HAP-1 (cell line): Measurements from ENCODE around the gene APOL6.
A peak's percentile ranks its signal among the peaks of the same experiment; 100 is the strongest.
"Not testable (repeated sequence)": the region's sequence is repeated elsewhere in the genome, so short reads cannot be mapped to it uniquely, and the experiment has no call there.

ENCODE experiments used
- DNase-seq, 2 experiments: peaks; one replicate each; pipeline ENCODE4 v3.0.0-alpha.2; 2016 to 2020; ENCODE audit warnings: low spot score in 2 of 2
- H3K27me3 ChIP-seq: fragments of 250-450 bp; sonication (Bioruptor Pico); 2 replicates; pipeline ENCODE4 v1.5.1; 2020; ENCODE audit warnings: low read depth, mild to moderate bottlenecking, moderate library complexity
- H3K36me3 ChIP-seq: fragments of 250-450 bp; sonication (Bioruptor Pico); replicated peaks from 2 replicates; pipeline ENCODE4 v1.5.1; 2020; ENCODE audit warnings: mild to moderate bottlenecking
- H3K4me1 ChIP-seq: fragments of 250-450 bp; sonication (Bioruptor Pico); 2 replicates; pipeline ENCODE4 v1.5.1; 2020; ENCODE audit warnings: mild to moderate bottlenecking
- H3K4me3 ChIP-seq: fragments of 250-450 bp; sonication (Bioruptor Pico); 2 replicates; pipeline ENCODE4 v1.5.1; 2020; ENCODE audit warnings: mild to moderate bottlenecking, moderate library complexity
- H3K9me3 ChIP-seq: fragments of 250-450 bp; sonication (Bioruptor Pico); 2 replicates; pipeline ENCODE4 v1.5.1; 2020; ENCODE audit warnings: mild to moderate bottlenecking, moderate library complexity
- in situ Hi-C: fragments of 300-500 bp; cut with MboI; formaldehyde crosslinking; loops from 3 replicates; pipeline ENCODE4 v1.14.3; 2020; ENCODE audit warnings: low sequenced_read_pairs, inconsistent platforms, mixed read lengths

APOL6 gene

GRCh38 chr22:35657571-35658312, 9.5 kb downstream of the APOL6 start:
- Histone ChIP-seq H3K4me3 (no peak overlapping the region), H3K4me1 (peaks cover 4% of the 10 kb centered on the region; the same call in 1 of the 2 replicates), H3K9me3 (no peaks in the 10 kb centered on the region), H3K36me3 (no peaks in the 10 kb centered on the region), H3K27me3 (no peaks in the 10 kb centered on the region)
- no peak for DNase-seq
- in situ Hi-C loops, result no loop called here

GRCh38 chr22:35660291-35661127, 12.3 kb downstream of the APOL6 start:
- no peaks in the 10 kb centered on the region for H3K27me3 ChIP-seq
- peaks cover 7% of the 10 kb centered on the region for H3K9me3 ChIP-seq
- in situ Hi-C loops, result no loop called here
- DNase-seq, result peak; percentile 20 to 35
- H3K36me3 ChIP-seq, result no peaks in the 10 kb centered on the region
- no peak overlapping the region for H3K4me3 ChIP-seq
- peaks cover 6% of the 10 kb centered on the region for H3K4me1 ChIP-seq

GRCh38 chr22:35661464-35661863, 13.2 kb downstream of the APOL6 start:
- DNase-seq, result no peak
- peaks cover 7% of the 10 kb centered on the region for H3K9me3 ChIP-seq
- no peak overlapping the region for H3K4me3 ChIP-seq
- H3K36me3 ChIP-seq, result no peaks in the 10 kb centered on the region
- in situ Hi-C loops, result no loop called here
- peaks cover 6% of the 10 kb centered on the region for H3K4me1 ChIP-seq
- no peaks in the 10 kb centered on the region for H3K27me3 ChIP-seq

- Histone ChIP-seq H3K27me3 (no peaks in the 10 kb centered on the region), H3K4me3 (no peak overlapping the region), H3K9me3 (peaks cover 9% of the 10 kb centered on the region), H3K36me3 (no peaks in the 10 kb centered on the region), H3K4me1 (peaks cover 6% of the 10 kb centered on the region)
- no peak for DNase-seq
- in situ Hi-C loops, result no loop called here
Measured at GRCh38 chr22:35662914-35663313, 14.7 kb downstream of the APOL6 start.

- in situ Hi-C loops, result no loop called here
- Histone ChIP-seq H3K36me3 (no peaks in the 10 kb centered on the region), H3K4me3 (no peak overlapping the region), H3K27me3 (no peaks in the 10 kb centered on the region), H3K4me1 (peaks cover 6% of the 10 kb centered on the region), H3K9me3 (peaks cover 9% of the 10 kb centered on the region)
- DNase-seq, result no peak
Measured at GRCh38 chr22:35663371-35663770, 15.1 kb downstream of the APOL6 start.

GRCh38 chr22:35664955-35665587, 16.8 kb downstream of the APOL6 start:
- no peaks in the 10 kb centered on the region for H3K27me3 ChIP-seq
- in situ Hi-C loops, result no loop called here
- DNase-seq, result no peak
- H3K36me3 ChIP-seq, result no peaks in the 10 kb centered on the region
- H3K4me3 ChIP-seq, result no peak overlapping the region
- H3K9me3 ChIP-seq, result peaks cover 9% of the 10 kb centered on the region
- peaks cover 6% of the 10 kb centered on the region for H3K4me1 ChIP-seq

GRCh38 chr22:35666699-35667098, 18.5 kb downstream of the APOL6 start:
- H3K4me1 ChIP-seq, in situ Hi-C loops, H3K27me3 ChIP-seq, H3K36me3 ChIP-seq, DNase-seq, H3K9me3 ChIP-seq, H3K4me3 ChIP-seq: not testable (repeated sequence)

- Histone ChIP-seq H3K4me3 (no peak overlapping the region), H3K4me1 (no peaks in the 10 kb centered on the region), H3K36me3 (no peaks in the 10 kb centered on the region), H3K27me3 (peaks cover 16% of the 10 kb centered on the region), H3K9me3 (peaks cover 2% of the 10 kb centered on the region; the same call in 1 of the 2 replicates)
- in situ Hi-C loops, result no loop called here
- no peak for DNase-seq
Measured at GRCh38 chr22:35674335-35674734, 26.1 kb downstream of the APOL6 start.

GRCh38 chr22:35676065-35676464, 27.8 kb downstream of the APOL6 start:
- H3K36me3 ChIP-seq, in situ Hi-C loops, DNase-seq, H3K4me1 ChIP-seq, H3K4me3 ChIP-seq, H3K9me3 ChIP-seq: not testable (repeated sequence)
- H3K27me3 ChIP-seq, result peaks cover 16% of the 10 kb centered on the region

GRCh38 chr22:35677460-35678187, 29.4 kb downstream of the APOL6 start:
- Histone ChIP-seq H3K36me3 (no peaks in the 10 kb centered on the region), H3K9me3 (peaks cover 6% of the 10 kb centered on the region; the same call in 1 of the 2 replicates), H3K27me3 (peaks cover 10% of the 10 kb centered on the region; the same call in 1 of the 2 replicates), H3K4me1 (no peaks in the 10 kb centered on the region), H3K4me3 (no peak overlapping the region)
- no peak for DNase-seq
- in situ Hi-C loops, result no loop called here

- no peak for DNase-seq
- no peaks in the 10 kb centered on the region for H3K36me3 ChIP-seq
- no peak overlapping the region for H3K4me3 ChIP-seq
- 0 out of 2 replicates have a peak, but pooled peaks cover 5% of the 10 kb centered on the region for H3K27me3 ChIP-seq
- H3K4me1 ChIP-seq, result no peaks in the 10 kb centered on the region
- in situ Hi-C loops, result no loop called here
- peaks cover 6% of the 10 kb centered on the region; the same call in 1 of the 2 replicates for H3K9me3 ChIP-seq
Measured at GRCh38 chr22:35678836-35679235, 30.6 kb downstream of the APOL6 start.

GRCh38 chr22:35679492-35679891, 31.2 kb downstream of the APOL6 start:
- H3K36me3 ChIP-seq, in situ Hi-C loops, H3K9me3 ChIP-seq, H3K27me3 ChIP-seq, H3K4me1 ChIP-seq, H3K4me3 ChIP-seq, DNase-seq: not testable (repeated sequence)

GRCh38 chr22:35681454-35682052, 33.3 kb downstream of the APOL6 start:
- Histone ChIP-seq H3K4me1 (no peaks in the 10 kb centered on the region), H3K36me3 (no peaks in the 10 kb centered on the region), H3K4me3 (no peak overlapping the region), H3K27me3 (0 out of 2 replicates have a peak, but pooled peaks cover 5% of the 10 kb centered on the region), H3K9me3 (peaks cover 4% of the 10 kb centered on the region; the same call in 1 of the 2 replicates)
- no peak for DNase-seq
- in situ Hi-C loops, result no loop called here
